ENCODE results near the gene ZBTB4. TPM values are rescaled to one million over a fixed set of nuclear protein-coding genes. Genes with fewer than 3 reads are reported as not detected.

Gene ZBTB4
- total RNA-seq, 1 donor from 2014 or later, result 79.0 TPM

DNA sequence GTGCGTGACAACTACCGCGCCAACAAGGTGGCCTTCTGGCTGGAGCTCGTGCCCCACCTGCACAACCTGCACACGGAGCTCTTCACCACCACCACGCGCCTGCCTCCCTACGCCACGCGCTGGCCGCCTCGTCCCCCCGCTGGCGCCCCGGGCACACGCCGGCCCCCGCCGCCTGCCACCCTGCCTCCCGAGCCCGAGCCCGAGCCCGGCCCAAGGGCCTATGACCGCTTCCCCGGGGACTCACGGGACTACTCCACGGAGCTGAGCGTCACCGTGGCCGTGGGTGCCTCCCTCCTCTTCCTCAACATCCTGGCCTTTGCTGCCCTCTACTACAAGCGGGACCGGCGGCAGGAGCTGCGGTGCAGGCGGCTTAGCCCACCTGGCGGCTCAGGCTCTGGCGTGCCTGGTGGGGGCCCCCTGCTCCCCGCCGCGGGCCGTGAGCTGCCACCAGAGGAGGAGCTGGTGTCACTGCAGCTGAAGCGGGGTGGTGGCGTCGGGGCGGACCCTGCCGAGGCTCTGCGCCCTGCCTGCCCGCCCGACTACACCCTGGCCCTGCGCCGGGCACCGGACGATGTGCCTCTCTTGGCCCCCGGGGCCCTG, 62.3 kb downstream of the ZBTB4 start:
- Histone ChIP-seq H3K27me3 (ENCODE audit: low read depth) (no peaks in the 10 kb centered on the region), H3K36me3 (no peaks in the 10 kb centered on the region), H3K9me3 (no peaks in the 10 kb centered on the region), H3K27ac (no peak overlapping the region), H3K4me3 (no peak overlapping the region), H3K4me1 (no peaks in the 10 kb centered on the region)
- DNase-seq (no peak), ATAC-seq (no peak)
- TF ChIP-seq, protein P1, sequence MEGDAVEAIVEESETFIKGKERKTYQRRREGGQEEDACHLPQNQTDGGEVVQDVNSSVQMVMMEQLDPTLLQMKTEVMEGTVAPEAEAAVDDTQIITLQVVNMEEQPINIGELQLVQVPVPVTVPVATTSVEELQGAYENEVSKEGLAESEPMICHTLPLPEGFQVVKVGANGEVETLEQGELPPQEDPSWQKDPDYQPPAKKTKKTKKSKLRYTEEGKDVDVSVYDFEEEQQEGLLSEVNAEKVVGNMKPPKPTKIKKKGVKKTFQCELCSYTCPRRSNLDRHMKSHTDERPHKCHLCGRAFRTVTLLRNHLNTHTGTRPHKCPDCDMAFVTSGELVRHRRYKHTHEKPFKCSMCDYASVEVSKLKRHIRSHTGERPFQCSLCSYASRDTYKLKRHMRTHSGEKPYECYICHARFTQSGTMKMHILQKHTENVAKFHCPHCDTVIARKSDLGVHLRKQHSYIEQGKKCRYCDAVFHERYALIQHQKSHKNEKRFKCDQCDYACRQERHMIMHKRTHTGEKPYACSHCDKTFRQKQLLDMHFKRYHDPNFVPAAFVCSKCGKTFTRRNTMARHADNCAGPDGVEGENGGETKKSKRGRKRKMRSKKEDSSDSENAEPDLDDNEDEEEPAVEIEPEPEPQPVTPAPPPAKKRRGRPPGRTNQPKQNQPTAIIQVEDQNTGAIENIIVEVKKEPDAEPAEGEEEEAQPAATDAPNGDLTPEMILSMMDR (IDR thresholded peaks at IDR 0.05), result no peak
- intact Hi-C loops (cut with DNase I), result no loop called here

DNA sequence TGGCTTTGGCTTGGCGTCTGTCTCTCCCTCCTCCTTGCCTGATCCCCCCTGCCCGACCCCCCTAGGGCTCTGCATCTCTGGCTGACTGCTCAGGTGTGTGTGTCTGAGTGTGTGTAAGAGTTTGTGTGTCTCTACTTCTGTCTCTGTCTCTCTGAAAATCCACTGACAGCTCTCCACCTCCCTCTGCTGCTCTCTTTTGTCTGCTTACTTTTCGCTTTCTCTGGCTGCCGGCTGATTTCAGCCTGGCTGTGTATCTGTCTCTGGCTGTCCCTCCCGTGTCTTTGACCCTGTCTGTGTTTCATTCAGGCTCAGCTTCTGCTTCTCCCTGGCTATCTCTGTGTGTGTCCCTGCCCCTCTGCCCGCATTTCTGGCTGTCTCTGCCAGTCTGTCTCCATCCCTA, 63.1 kb downstream of the ZBTB4 start:
- H3K4me1 ChIP-seq, result no peaks in the 10 kb centered on the region
- TF ChIP-seq, protein P1 (IDR thresholded peaks at IDR 0.05), result no peak

DNA sequence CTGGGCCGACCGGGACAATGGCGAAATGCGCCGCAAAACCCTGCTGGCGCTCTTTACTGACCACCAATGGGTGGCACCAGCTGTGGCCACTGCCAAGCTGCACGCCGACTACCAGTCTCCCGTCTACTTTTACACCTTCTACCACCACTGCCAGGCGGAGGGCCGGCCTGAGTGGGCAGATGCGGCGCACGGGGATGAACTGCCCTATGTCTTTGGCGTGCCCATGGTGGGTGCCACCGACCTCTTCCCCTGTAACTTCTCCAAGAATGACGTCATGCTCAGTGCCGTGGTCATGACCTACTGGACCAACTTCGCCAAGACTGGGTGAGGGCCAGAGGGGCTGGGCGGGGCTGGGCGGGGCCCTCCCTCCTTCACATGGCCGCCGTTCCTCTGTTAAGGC, 63.6 kb downstream of the ZBTB4 start:
- no peak overlapping the region for H3K4me3 ChIP-seq
- ATAC-seq, result no peak
- H3K27ac ChIP-seq, result no peak overlapping the region
- no peaks in the 10 kb centered on the region for H3K27me3 ChIP-seq (ENCODE audit: low read depth)
- no peaks in the 10 kb centered on the region for H3K9me3 ChIP-seq
- TF ChIP-seq, protein P1 (IDR thresholded peaks at IDR 0.05), result no peak
- H3K36me3 ChIP-seq, result no peaks in the 10 kb centered on the region
- no peak for DNase-seq
- intact Hi-C loops (cut with DNase I), result no loop called here
- no peaks in the 10 kb centered on the region for H3K4me1 ChIP-seq

More for the DNA sequence above, 63.1 kb downstream of the ZBTB4 start:
- intact Hi-C loops (cut with DNase I), result no loop called here
- H3K36me3 ChIP-seq, result no peaks in the 10 kb centered on the region
- H3K27ac ChIP-seq, result no peak overlapping the region
- H3K9me3 ChIP-seq, result no peaks in the 10 kb centered on the region
- no peaks in the 10 kb centered on the region for H3K27me3 ChIP-seq (ENCODE audit: low read depth)
- DNase-seq (no peak), ATAC-seq (no peak)
- H3K4me3 ChIP-seq, result no peak overlapping the region

DNA sequence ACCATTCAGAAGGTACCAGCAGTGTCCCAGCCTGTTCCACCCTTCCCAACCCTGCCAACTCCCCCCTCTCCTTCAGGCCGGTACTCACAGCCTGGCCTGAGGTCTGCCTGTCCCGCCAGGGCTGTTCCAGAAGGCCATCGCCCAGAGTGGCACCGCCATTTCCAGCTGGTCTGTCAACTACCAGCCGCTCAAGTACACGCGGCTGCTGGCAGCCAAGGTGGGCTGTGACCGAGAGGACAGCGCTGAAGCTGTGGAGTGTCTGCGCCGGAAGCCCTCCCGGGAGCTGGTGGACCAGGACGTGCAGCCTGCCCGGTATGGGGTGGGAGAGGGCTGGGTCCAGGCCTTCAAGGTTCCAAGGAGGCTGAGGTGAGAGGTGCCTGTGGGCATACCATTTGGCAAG, 64.6 kb downstream of the ZBTB4 start:
- intact Hi-C loops (cut with DNase I), result no loop called here
- DNase-seq (no peak), ATAC-seq (no peak)

DNA sequence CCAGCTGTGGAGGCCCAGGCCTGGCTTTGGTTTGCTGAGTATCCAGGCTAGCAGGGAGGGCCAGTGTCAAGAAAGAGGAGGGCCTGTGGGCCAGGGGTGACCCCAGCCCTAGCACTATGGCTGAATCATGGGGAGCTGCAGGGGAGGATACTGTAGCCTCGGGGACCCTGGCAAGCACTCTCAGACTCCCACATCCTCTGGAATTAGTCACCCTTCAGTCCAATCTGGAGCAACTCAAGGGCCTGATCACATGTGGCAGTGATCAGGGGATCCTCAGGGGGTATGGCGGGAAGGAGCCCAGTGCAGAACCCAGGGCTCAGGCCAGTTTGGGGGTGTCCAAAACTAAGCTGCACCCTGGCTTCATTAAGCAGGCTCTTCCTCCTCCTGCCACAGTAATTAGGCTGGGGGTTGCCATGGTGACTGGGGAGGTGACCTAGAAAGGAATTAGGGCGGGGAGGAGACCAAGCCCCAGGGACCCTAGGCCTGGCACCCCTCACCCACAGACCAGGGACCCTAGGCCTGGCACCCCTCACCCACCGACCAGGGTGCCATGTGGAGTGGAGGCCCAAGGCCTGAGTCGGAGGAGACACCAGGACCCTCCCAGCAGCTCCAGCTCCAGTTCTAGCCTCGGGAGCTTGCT, 66.0 kb downstream of the ZBTB4 start:
- no peak for ATAC-seq
- intact Hi-C loops (cut with DNase I), result no loop called here
- Histone ChIP-seq H3K36me3 (no peaks in the 10 kb centered on the region), H3K4me3 (no peak overlapping the region), H3K9me3 (no peaks in the 10 kb centered on the region), H3K27me3 (ENCODE audit: low read depth) (no peaks in the 10 kb centered on the region), H3K4me1 (no peaks in the 10 kb centered on the region), H3K27ac (no peak overlapping the region)
- TF ChIP-seq, protein P1 (IDR thresholded peaks at IDR 0.05), result no peak
- no peak for DNase-seq

More for the DNA sequence above, 64.6 kb downstream of the ZBTB4 start:
- H3K4me3 ChIP-seq, result no peak overlapping the region
- H3K27ac ChIP-seq, result no peak overlapping the region
- H3K9me3 ChIP-seq, result no peaks in the 10 kb centered on the region
- H3K36me3 ChIP-seq, result no peaks in the 10 kb centered on the region
- TF ChIP-seq, protein P1 (IDR thresholded peaks at IDR 0.05), result no peak
- no peaks in the 10 kb centered on the region for H3K27me3 ChIP-seq (ENCODE audit: low read depth)
- H3K4me1 ChIP-seq, result no peaks in the 10 kb centered on the region
